ENCODE measurements around the gene EDDM3A. TPM values are rescaled to one million over a fixed set of nuclear protein-coding genes. Genes with fewer than 3 reads are reported as not detected.
"Not testable (repeated sequence)": the region's sequence is repeated elsewhere in the genome, so short reads cannot be mapped to it uniquely, and the experiment has no call there.

Gene EDDM3A
- total and polyA plus RNA-seq, 4 donors = not detected

- H3K27me3 ChIP-seq (ENCODE audit: control insufficient read depth in 1 of 2, insufficient read depth in 2 of 2, low read length in 1 of 2); H3K9me3 ChIP-seq (ENCODE audit: control insufficient read depth, low read length); H3K4me1 ChIP-seq (ENCODE audit: control insufficient read depth in 1 of 2, insufficient read depth in 2 of 2, low read length in 2 of 2); H3K27ac ChIP-seq (ENCODE audit: low read depth in 1 of 2, low read length in 2 of 2); H3K4me3 ChIP-seq (ENCODE audit: low read length in 2 of 2); intact Hi-C loops (cut with DNase I); H3K36me3 ChIP-seq (ENCODE audit: control insufficient read depth in 1 of 2, insufficient read depth in 2 of 2, low read length in 1 of 2); DNase-seq; ATAC-seq (ENCODE audit: low FRiP score): not testable (repeated sequence)
- WGBS, 2 donors = 87 to 89% methylated on average over 3 of the region's 3 CpGs
These were observed 19.6 kb upstream of the EDDM3A start for GRCh38 chr14:20726121-20726520.

GRCh38 chr14:20726531-20726930 is 19.2 kb upstream of the EDDM3A start:
- WGBS, 2 donors = 75 to 84% methylated on average over 1 of the region's 1 CpG
- intact Hi-C loops (cut with DNase I) = no loop called here
- Histone ChIP-seq H3K27ac (ENCODE audit: low read depth in 1 of 2, low read length in 2 of 2) (no peak overlapping the region), H3K27me3 (ENCODE audit: control insufficient read depth in 1 of 2, insufficient read depth in 2 of 2, low read length in 1 of 2) (no peaks in the 10 kb centered on the region), H3K36me3 (ENCODE audit: control insufficient read depth in 1 of 2, insufficient read depth in 2 of 2, low read length in 1 of 2) (no peaks in the 10 kb centered on the region), H3K9me3 (ENCODE audit: control insufficient read depth, low read length) (no peaks in the 10 kb centered on the region), H3K4me3 (ENCODE audit: low read length in 2 of 2) (no peak overlapping the region), H3K4me1 (ENCODE audit: control insufficient read depth in 1 of 2, insufficient read depth in 2 of 2, low read length in 2 of 2) (no peaks in the 10 kb centered on the region)
- ATAC-seq (ENCODE audit: low FRiP score) = no peak
- DNase-seq = no peak

DNA sequence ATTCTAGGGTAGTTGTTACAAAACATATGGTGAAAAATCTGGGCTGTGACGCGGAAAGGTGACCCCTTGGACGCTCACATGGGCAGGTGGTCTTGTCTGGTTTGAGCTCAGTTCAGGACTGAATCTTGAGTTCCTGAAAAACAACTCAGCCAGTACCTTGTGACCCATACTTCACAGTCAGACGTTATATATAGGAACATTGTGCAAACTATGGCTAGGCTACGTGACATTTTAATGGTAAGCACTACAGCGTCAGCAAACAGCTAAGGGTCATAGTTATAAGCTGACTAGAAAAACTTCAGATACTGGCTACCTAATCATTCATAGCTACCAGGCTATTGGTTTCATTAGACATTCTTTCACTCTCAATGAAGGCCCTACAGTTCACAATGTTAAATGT is 14.8 kb upstream of the EDDM3A start:
- H3K4me3 ChIP-seq (ENCODE audit: low read length in 2 of 2) = no peak overlapping the region
- no peaks in the 10 kb centered on the region for H3K36me3 ChIP-seq (ENCODE audit: control insufficient read depth in 1 of 2, insufficient read depth in 2 of 2, low read length in 1 of 2)
- intact Hi-C loops (cut with DNase I) = no loop called here
- WGBS, 2 donors = 70 to 78% methylated on average over 6 of the region's 6 CpGs
- no peak for DNase-seq
- H3K4me1 ChIP-seq (ENCODE audit: control insufficient read depth in 1 of 2, insufficient read depth in 2 of 2, low read length in 2 of 2) = no peaks in the 10 kb centered on the region
- no peaks in the 10 kb centered on the region for H3K27me3 ChIP-seq (ENCODE audit: control insufficient read depth in 1 of 2, insufficient read depth in 2 of 2, low read length in 1 of 2)
- no peak for ATAC-seq (ENCODE audit: low FRiP score)
- no peaks in the 10 kb centered on the region for H3K9me3 ChIP-seq (ENCODE audit: control insufficient read depth, low read length)
- H3K27ac ChIP-seq (ENCODE audit: low read depth in 1 of 2, low read length in 2 of 2) = no peak overlapping the region

- ATAC-seq (ENCODE audit: low FRiP score) (no peak), DNase-seq (no peak)
- no peaks in the 10 kb centered on the region for H3K27me3 ChIP-seq (ENCODE audit: control insufficient read depth in 1 of 2, insufficient read depth in 2 of 2, low read length in 1 of 2)
- no peaks in the 10 kb centered on the region for H3K36me3 ChIP-seq (ENCODE audit: control insufficient read depth in 1 of 2, insufficient read depth in 2 of 2, low read length in 1 of 2)
- 92 to 96% methylated on average over 5 of the region's 5 CpGs for WGBS, 2 donors
- no peak overlapping the region for H3K27ac ChIP-seq (ENCODE audit: low read depth in 1 of 2, low read length in 2 of 2)
- no peaks in the 10 kb centered on the region for H3K9me3 ChIP-seq (ENCODE audit: control insufficient read depth, low read length)
- intact Hi-C loops (cut with DNase I) = no loop called here
- H3K4me3 ChIP-seq (ENCODE audit: low read length in 2 of 2) = no peak overlapping the region
- H3K4me1 ChIP-seq (ENCODE audit: control insufficient read depth in 1 of 2, insufficient read depth in 2 of 2, low read length in 2 of 2) = no peaks in the 10 kb centered on the region
These were observed 13.2 kb upstream of the EDDM3A start for GRCh38 chr14:20732477-20732876.

GRCh38 chr14:20732979-20733635 is 12.6 kb upstream of the EDDM3A start:
- Histone ChIP-seq H3K27ac (ENCODE audit: low read depth in 1 of 2, low read length in 2 of 2) (no peak overlapping the region), H3K9me3 (ENCODE audit: control insufficient read depth, low read length) (no peaks in the 10 kb centered on the region), H3K4me3 (ENCODE audit: low read length in 2 of 2) (no peak overlapping the region), H3K36me3 (ENCODE audit: control insufficient read depth in 1 of 2, insufficient read depth in 2 of 2, low read length in 1 of 2) (no peaks in the 10 kb centered on the region), H3K4me1 (ENCODE audit: control insufficient read depth in 1 of 2, insufficient read depth in 2 of 2, low read length in 2 of 2) (no peaks in the 10 kb centered on the region), H3K27me3 (ENCODE audit: control insufficient read depth in 1 of 2, insufficient read depth in 2 of 2, low read length in 1 of 2) (no peaks in the 10 kb centered on the region)
- 62 to 64% methylated on average over 6 of the region's 6 CpGs for WGBS, 2 donors
- ATAC-seq (ENCODE audit: low FRiP score) = no peak
- intact Hi-C loops (cut with DNase I) = no loop called here
- DNase-seq = peak in 1 of 2 donors; percentile 51

DNA sequence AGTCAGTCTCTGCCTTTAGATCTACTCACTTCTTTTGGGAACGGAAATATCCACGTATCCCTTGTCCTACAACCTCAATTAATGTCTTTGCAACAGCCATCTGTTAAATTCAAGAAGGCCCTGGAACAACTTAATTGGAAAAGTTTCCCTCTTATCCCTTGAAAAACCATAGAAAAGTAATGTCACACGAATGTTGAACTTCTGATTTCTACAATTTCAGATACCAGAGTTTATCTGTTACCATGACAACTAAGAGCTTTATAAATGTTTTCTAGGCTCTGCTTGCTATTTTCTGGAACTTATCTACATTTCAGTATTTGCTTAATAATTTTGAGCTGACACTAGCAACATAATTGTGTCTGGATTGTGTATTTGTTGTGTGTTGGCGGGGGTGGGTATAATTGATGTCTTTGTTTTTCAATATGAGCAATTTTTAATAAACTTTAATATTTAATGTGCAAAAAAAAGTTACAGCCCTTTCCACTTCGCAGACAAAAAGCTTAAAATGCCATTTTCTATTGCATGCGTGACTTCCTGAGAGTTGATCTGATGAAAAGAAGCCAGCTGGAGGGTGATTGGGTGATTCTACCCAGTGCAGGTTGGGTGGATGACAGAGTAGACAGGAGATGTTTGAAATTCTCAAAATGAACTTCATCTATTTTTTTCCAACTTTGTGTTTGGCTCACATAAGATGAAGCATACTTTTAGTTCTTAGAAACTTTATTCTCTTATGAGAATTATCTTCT is 11.8 kb upstream of the EDDM3A start:
- no peak for ATAC-seq (ENCODE audit: low FRiP score)
- no peaks in the 10 kb centered on the region for H3K27me3 ChIP-seq (ENCODE audit: control insufficient read depth in 1 of 2, insufficient read depth in 2 of 2, low read length in 1 of 2)
- WGBS, 2 donors = 14 to 16% methylated on average over 6 of the region's 6 CpGs
- H3K4me3 ChIP-seq (ENCODE audit: low read length in 2 of 2) = no peak overlapping the region
- H3K36me3 ChIP-seq (ENCODE audit: control insufficient read depth in 1 of 2, insufficient read depth in 2 of 2, low read length in 1 of 2) = no peaks in the 10 kb centered on the region
- no peaks in the 10 kb centered on the region for H3K9me3 ChIP-seq (ENCODE audit: control insufficient read depth, low read length)
- DNase-seq = no peak
- H3K4me1 ChIP-seq (ENCODE audit: control insufficient read depth in 1 of 2, insufficient read depth in 2 of 2, low read length in 2 of 2) = no peaks in the 10 kb centered on the region
- no peak overlapping the region for H3K27ac ChIP-seq (ENCODE audit: low read depth in 1 of 2, low read length in 2 of 2)
- intact Hi-C loops (cut with DNase I) = no loop called here

GRCh38 chr14:20734430-20734806 is 11.3 kb upstream of the EDDM3A start:
- intact Hi-C loops (cut with DNase I) = no loop called here
- no peak overlapping the region for H3K4me3 ChIP-seq (ENCODE audit: low read length in 2 of 2)
- DNase-seq (no peak), ATAC-seq (ENCODE audit: low FRiP score) (no peak)
- H3K36me3 ChIP-seq (ENCODE audit: control insufficient read depth in 1 of 2, insufficient read depth in 2 of 2, low read length in 1 of 2) = no peaks in the 10 kb centered on the region
- no peak overlapping the region for H3K27ac ChIP-seq (ENCODE audit: low read depth in 1 of 2, low read length in 2 of 2)
- H3K9me3 ChIP-seq (ENCODE audit: control insufficient read depth, low read length) = no peaks in the 10 kb centered on the region
- WGBS, 2 donors = 23 to 28% methylated on average over 4 of the region's 4 CpGs
- H3K4me1 ChIP-seq (ENCODE audit: control insufficient read depth in 1 of 2, insufficient read depth in 2 of 2, low read length in 2 of 2) = no peaks in the 10 kb centered on the region
- no peaks in the 10 kb centered on the region for H3K27me3 ChIP-seq (ENCODE audit: control insufficient read depth in 1 of 2, insufficient read depth in 2 of 2, low read length in 1 of 2)

- 97 to 98% methylated on average over 7 of the region's 7 CpGs for WGBS, 2 donors
- not testable (repeated sequence) for DNase-seq
These were observed 7.4 kb upstream of the EDDM3A start for GRCh38 chr14:20738292-20738691.

GRCh38 chr14:20742132-20742531 is 3.6 kb upstream of the EDDM3A start:
- intact Hi-C loops (cut with DNase I) = no loop called here
- Histone ChIP-seq H3K4me1 (ENCODE audit: control insufficient read depth in 1 of 2, insufficient read depth in 2 of 2, low read length in 2 of 2) (no peaks in the 10 kb centered on the region), H3K27ac (ENCODE audit: low read depth in 1 of 2, low read length in 2 of 2) (no peak overlapping the region), H3K27me3 (ENCODE audit: control insufficient read depth in 1 of 2, insufficient read depth in 2 of 2, low read length in 1 of 2) (no peaks in the 10 kb centered on the region), H3K4me3 (ENCODE audit: low read length in 2 of 2) (no peak overlapping the region), H3K9me3 (ENCODE audit: control insufficient read depth, low read length) (no peaks in the 10 kb centered on the region), H3K36me3 (ENCODE audit: control insufficient read depth in 1 of 2, insufficient read depth in 2 of 2, low read length in 1 of 2) (no peaks in the 10 kb centered on the region)
- WGBS, 2 donors = 82% methylated on average over 4 of the region's 4 CpGs
- ATAC-seq (ENCODE audit: low FRiP score) (no peak), DNase-seq (no peak)

More at GRCh38 chr14:20738292-20738691, 7.4 kb upstream of the EDDM3A start:
- H3K27me3 ChIP-seq (ENCODE audit: control insufficient read depth in 1 of 2, insufficient read depth in 2 of 2, low read length in 1 of 2); H3K27ac ChIP-seq (ENCODE audit: low read depth in 1 of 2, low read length in 2 of 2); H3K36me3 ChIP-seq (ENCODE audit: control insufficient read depth in 1 of 2, insufficient read depth in 2 of 2, low read length in 1 of 2); H3K9me3 ChIP-seq (ENCODE audit: control insufficient read depth, low read length); H3K4me1 ChIP-seq (ENCODE audit: control insufficient read depth in 1 of 2, insufficient read depth in 2 of 2, low read length in 2 of 2); ATAC-seq (ENCODE audit: low FRiP score); intact Hi-C loops (cut with DNase I); H3K4me3 ChIP-seq (ENCODE audit: low read length in 2 of 2): not testable (repeated sequence)

Measured in aorta (tissue), 5 donors.